A549 (cell line): ENCODE data around the gene CTBP2. TPM values are rescaled to one million over a fixed set of nuclear protein-coding genes. Genes with fewer than 3 reads are reported as not detected.

Source experiments
- ATAC-seq, 2 experiments: fragments of 200-7000 bp in 1 of 2; fragments of >200 bp in 1 of 2; cut with Nextera tagmentation in 1 of 2; cut with Tn5 transposase in 1 of 2; 3 replicates each; pipeline versions ENCODE4 v1.8.0 to v1.9.1; 2018 to 2020; ENCODE audit warnings: mild to moderate bottlenecking in 1 of 2, moderate library complexity in 1 of 2
- CTCF ChIA-PET: fragments of 300-600 bp; sonication (Branson Sonifier 250); formaldehyde crosslinking; extraction: SDS; loops from one replicate; lab custom pipeline; 2021; ENCODE audit warnings: antibody characterized with exemption, inconsistent platforms; lab: Yijun Ruan, JAX
- POLR2A ChIA-PET: fragments of 350-600 bp; formaldehyde crosslinking; extraction: SDS; loops from one replicate; lab custom pipeline; 2021; ENCODE audit warnings: antibody characterized with exemption, inconsistent platforms; lab: Yijun Ruan, JAX
- DNase-seq, 2 experiments: peaks; one replicate each; pipeline versions ENCODE4 v3.0.0 to v3.0.0-alpha.2; 2011 to 2016; ENCODE audit warnings: low read depth in 1 of 2, low spot score in 1 of 2
- FAIRE-seq: peaks from 2 replicates; lab custom pipeline; 2011; peaks lifted over from hg19 to GRCh38; lab: Jason Lieb, UNC
- H3K27ac ChIP-seq, 2 experiments: fragments of >200 bp; sonication (Bioruptor Twin); formaldehyde crosslinking; 3 replicates each; pipeline ENCODE4 v1.5.1; 2016 to 2017
- H3K4me1 ChIP-seq: fragments of >200 bp; sonication (Bioruptor Twin); formaldehyde crosslinking; 3 replicates; pipeline ENCODE4 v1.6.1; 2016
- H3K4me2 ChIP-seq: fragments of >200 bp; sonication (Bioruptor Twin); formaldehyde crosslinking; 3 replicates; pipeline ENCODE4 v1.6.1; 2016
- H3K4me3 ChIP-seq: fragments of >200 bp; sonication (Bioruptor Twin); formaldehyde crosslinking; 3 replicates; pipeline ENCODE4 v1.5.1; 2016
- H3K9me3 ChIP-seq: fragments of >200 bp; sonication (Bioruptor Twin); formaldehyde crosslinking; 3 replicates; pipeline ENCODE4 v1.6.1; 2016
- BCL3 ChIP-seq: fragments of >200 bp; sonication (Bioruptor Twin); formaldehyde crosslinking; IDR thresholded peaks from 3 replicates; pipeline ENCODE4 v1.6.1; 2016
- ELK1 ChIP-seq: fragments of 150-350 bp; IDR thresholded peaks from 2 replicates; pipeline ENCODE4 v1.6.1; 2014; ENCODE audit warnings: low read depth, mild to moderate bottlenecking, low read length
- FOSB ChIP-seq: fragments of 250-450 bp; sonication (Bioruptor Pico); IDR thresholded peaks from 2 replicates; pipeline ENCODE4 v1.5.0; 2020; ENCODE audit warnings: mild to moderate bottlenecking, moderate library complexity
- GATA3 ChIP-seq: IDR thresholded peaks from 2 replicates; pipeline ENCODE4 v1.6.1; 2012; ENCODE audit warnings: borderline replicate concordance
- HOXB13 ChIP-seq: fragments of 250-450 bp; sonication (Bioruptor Pico); IDR thresholded peaks from 2 replicates; pipeline ENCODE4 v1.5.0; 2020; ENCODE audit warnings: low read depth, mild to moderate bottlenecking, moderate library complexity
- POLR2A ChIP-seq: IDR thresholded peaks from 2 replicates; pipeline ENCODE4 v1.6.1; 2012; ENCODE audit warnings: mild to moderate bottlenecking, low read length
- RFX5 ChIP-seq: fragments of 450-650 bp; IDR thresholded peaks from 2 replicates; pipeline ENCODE4 v1.7.1; 2014; ENCODE audit warnings: antibody characterized with exemption, mild to moderate bottlenecking, moderate library complexity
- RNF2 ChIP-seq: fragments of 200-600 bp; sonication (generic); IDR thresholded peaks from 2 replicates; pipeline ENCODE4 v1.6.1; 2016; ENCODE audit warnings: low read depth, mild to moderate bottlenecking, antibody characterized with exemption, moderate library complexity, borderline replicate concordance
- SREBF2 ChIP-seq: fragments of 450-650 bp; IDR thresholded peaks from 2 replicates; pipeline ENCODE4 v1.6.1; 2014; ENCODE audit warnings: mild to moderate bottlenecking, moderate library complexity
- ZFP36 ChIP-seq: fragments of 450-650 bp; IDR thresholded peaks from 2 replicates; pipeline ENCODE4 v1.6.1; 2014; ENCODE audit warnings: borderline replicate concordance; ENCODE audit not compliant: partially characterized antibody
- WGBS: methylation state at CpG from one replicate; pipeline ENCODE4 v1.1.6; 2017; ENCODE audit errors: missing lambda C conversion rate; 5-methylcytosine and 5-hydroxymethylcytosine counted together
- polyA plus RNA-seq, 4 experiments: library from polyadenylated mRNA; depleted of rRNA in 3 of 4; stranded (reverse); fragments of >200 nt; fragmentation: RNase III in 1 of 4; extraction: RNeasy Plus Mini Kit Qiagen cat#74134 plus additional on column Dnase treatment in 1 of 4; gene quantifications; 2 replicates in 3 of 4; 3 replicates in 1 of 4; pipeline ENCODE4 v1.2.3, GENCODE V29; 2011 to 2017
- TF ChIP-seq, protein P1 (sequence below): fragments of 450-650 bp; IDR thresholded peaks from 2 replicates; pipeline ENCODE4 v1.6.1; 2014; ENCODE audit warnings: antibody characterized with exemption
- TF ChIP-seq, protein P2 (sequence below): IDR thresholded peaks from 2 replicates; pipeline ENCODE4 v1.6.1; 2012
- TF ChIP-seq, protein P3 (sequence below): fragments of 250-450 bp; sonication (Bioruptor Pico); IDR thresholded peaks from 2 replicates; pipeline ENCODE4 v1.5.0; 2020; ENCODE audit warnings: low read depth, mild to moderate bottlenecking, moderate library complexity

CTBP2 gene
- polyA plus RNA-seq, 2 of the 4 experiments (the other 2 are of a cell fraction): 74.9 to 78.9 TPM

DNA sequence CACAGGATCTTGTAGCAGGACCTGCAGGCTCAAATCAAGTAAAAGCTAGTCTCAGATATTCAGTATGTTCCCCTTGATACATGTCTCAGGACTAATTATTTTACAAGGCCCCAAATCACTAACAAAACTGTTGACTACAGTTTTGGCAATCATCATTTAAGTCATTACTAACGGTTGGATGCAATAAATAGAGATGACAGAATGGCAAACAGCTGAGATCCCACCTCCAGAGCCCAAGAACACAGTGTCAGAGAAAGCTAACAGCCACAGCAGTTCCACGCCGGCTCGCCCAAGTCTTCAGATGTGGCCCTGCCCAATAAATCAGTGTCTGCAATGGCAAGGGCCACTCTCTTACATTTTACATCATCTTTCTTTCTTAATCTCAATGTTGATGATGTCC is 87.6 kb downstream of the CTBP2 start (continued):
- TF ChIP-seq RNF2: no peak
- no peak for TF ChIP-seq FOSB

GRCh38 chr10:125071008-125071407 is 89.4 kb downstream of the CTBP2 start:
- ChIA-PET CTCF (interaction anchor here (7.6 kb wide), 1 partner anchor 9 kb away, joined by 50 read pairs; no protein-coding TSS in a partner anchor), POLR2A (no interaction called here)
- WGBS: 93% methylated on average over 11 of the region's 11 CpGs
- Histone ChIP-seq H3K27ac (no peak overlapping the region), H3K4me1 (no peaks in the 10 kb centered on the region), H3K9me3 (no peaks in the 10 kb centered on the region), H3K4me3 (no peak overlapping the region), H3K4me2 (no peak overlapping the region)
- TF ChIP-seq ELK1 (no peak), RFX5 (no peak), SREBF2 (no peak), GATA3 (no peak)
- TF ChIP-seq, protein P1, sequence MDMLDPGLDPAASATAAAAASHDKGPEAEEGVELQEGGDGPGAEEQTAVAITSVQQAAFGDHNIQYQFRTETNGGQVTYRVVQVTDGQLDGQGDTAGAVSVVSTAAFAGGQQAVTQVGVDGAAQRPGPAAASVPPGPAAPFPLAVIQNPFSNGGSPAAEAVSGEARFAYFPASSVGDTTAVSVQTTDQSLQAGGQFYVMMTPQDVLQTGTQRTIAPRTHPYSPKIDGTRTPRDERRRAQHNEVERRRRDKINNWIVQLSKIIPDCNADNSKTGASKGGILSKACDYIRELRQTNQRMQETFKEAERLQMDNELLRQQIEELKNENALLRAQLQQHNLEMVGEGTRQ: no peak
- no peak for FAIRE-seq
- ATAC-seq: no peak
- DNase-seq: no peak

DNA sequence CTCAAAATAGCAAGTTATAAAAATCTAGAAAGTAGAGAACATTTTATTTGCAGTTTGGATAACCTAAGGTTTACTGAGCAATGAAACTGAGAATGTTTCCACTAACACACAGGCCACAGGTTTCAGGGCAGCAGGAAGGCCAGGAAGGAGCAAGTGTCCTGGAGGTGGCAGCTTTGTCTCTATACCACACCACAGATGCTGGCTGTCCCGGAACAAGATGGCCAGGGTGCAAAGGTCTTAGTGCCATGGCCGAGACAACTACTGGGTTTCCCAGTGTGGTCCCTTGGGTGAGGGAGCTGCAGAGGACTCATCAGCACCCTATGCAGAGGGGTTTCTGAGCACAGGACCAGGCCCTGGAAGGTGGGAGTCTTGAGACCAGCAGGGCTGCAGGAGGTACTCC is 92.0 kb downstream of the CTBP2 start:
- CTCF ChIA-PET: interaction anchor here (1.0 to 2.3 kb wide), 6 partner anchors 7 to 35 kb away, joined by 3 to 13 read pairs (median 6); no protein-coding TSS in a partner anchor
- POLR2A ChIA-PET: no interaction called here
- H3K27ac ChIP-seq: peak overlapping the region in 1 of 2 experiments; percentile 36; a peak in 1 of 6 replicates
- ATAC-seq (peak in 1 of 2 experiments; percentile 33; a peak in 3 of 6 replicates), DNase-seq (no peak), FAIRE-seq (no peak)
- no peak overlapping the region for H3K4me3 ChIP-seq
- H3K4me1 ChIP-seq: 0 out of 3 replicates have a peak, but pooled peaks cover 5% of the 10 kb centered on the region
- 51% methylated on average over 2 of the region's 2 CpGs for WGBS
- no peaks in the 10 kb centered on the region for H3K9me3 ChIP-seq
- no peak overlapping the region for H3K4me2 ChIP-seq
- no peak for TF ChIP-seq HOXB13 (CRISPR knock-in tag)
- TF ChIP-seq ZFP36: no peak
- TF ChIP-seq, protein P2, sequence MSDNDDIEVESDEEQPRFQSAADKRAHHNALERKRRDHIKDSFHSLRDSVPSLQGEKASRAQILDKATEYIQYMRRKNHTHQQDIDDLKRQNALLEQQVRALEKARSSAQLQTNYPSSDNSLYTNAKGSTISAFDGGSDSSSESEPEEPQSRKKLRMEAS: no peak
- TF ChIP-seq, protein P3, sequence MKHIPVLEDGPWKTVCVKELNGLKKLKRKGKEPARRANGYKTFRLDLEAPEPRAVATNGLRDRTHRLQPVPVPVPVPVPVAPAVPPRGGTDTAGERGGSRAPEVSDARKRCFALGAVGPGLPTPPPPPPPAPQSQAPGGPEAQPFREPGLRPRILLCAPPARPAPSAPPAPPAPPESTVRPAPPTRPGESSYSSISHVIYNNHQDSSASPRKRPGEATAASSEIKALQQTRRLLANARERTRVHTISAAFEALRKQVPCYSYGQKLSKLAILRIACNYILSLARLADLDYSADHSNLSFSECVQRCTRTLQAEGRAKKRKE (CRISPR knock-in tag): no peak
- no peak for TF ChIP-seq BCL3
- TF ChIP-seq GATA3: no peak

DNA sequence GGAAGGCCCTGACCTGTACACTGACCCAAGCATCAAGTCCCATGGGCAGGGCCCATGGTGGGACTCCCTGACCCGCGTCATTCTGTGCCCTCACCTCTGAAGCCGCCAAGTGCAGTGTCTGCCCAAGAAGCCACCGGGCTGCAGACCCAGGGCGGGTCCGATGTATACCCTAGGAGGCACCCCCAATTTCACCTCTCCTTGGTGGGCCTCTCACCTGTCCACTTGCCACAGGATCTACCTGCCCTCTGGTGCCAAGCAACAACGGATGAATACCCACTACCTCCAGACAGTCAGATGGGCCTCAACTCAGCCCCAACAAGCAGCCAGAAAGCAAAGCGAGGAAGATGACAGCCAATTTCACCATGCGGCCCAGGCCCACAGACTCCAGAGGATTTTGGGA is 92.6 kb downstream of the CTBP2 start:
- H3K4me2 ChIP-seq: no peak overlapping the region
- CTCF ChIA-PET: interaction anchor here (2.1 to 2.2 kb wide), 2 partner anchors 16 to 20 kb away, joined by 9 to 13 read pairs; no protein-coding TSS in a partner anchor
- no peak overlapping the region for H3K4me3 ChIP-seq
- ATAC-seq: no peak
- H3K9me3 ChIP-seq: no peaks in the 10 kb centered on the region
- no peak for DNase-seq
- no peak for TF ChIP-seq POLR2A
- no peak for FAIRE-seq
- H3K4me1 ChIP-seq: 0 out of 3 replicates have a peak, but pooled peaks cover 5% of the 10 kb centered on the region
- POLR2A ChIA-PET: no interaction called here
- H3K27ac ChIP-seq: no peak overlapping the region
- 93% methylated on average over 9 of the region's 9 CpGs for WGBS
